Fibroblast of lung (primary cell): ENCODE results near the gene NEUROG1. TPM values are rescaled to one million over a fixed set of nuclear protein-coding genes. Genes with fewer than 3 reads are reported as not detected.

ENCODE experiments used
- DNase-seq, 2 donors: peaks; one replicate each; pipeline versions ENCODE4 v3.0.0 to v3.0.0-alpha.2; 2010; ENCODE audit warnings: low read depth in 2 of 2
- H2AFZ ChIP-seq: 2 replicates; pipeline ENCODE4 v1.5.1; 2012; ENCODE audit warnings: low read length, control low read depth, inconsistent platforms
- H3K27ac ChIP-seq: 2 replicates; pipeline ENCODE4 v1.5.1; 2011; ENCODE audit warnings: low read length, control low read depth; ENCODE audit not compliant: insufficient read depth
- H3K27me3 ChIP-seq: 2 replicates; pipeline ENCODE4 v1.5.1; 2011; ENCODE audit warnings: mild to moderate bottlenecking, low read length; ENCODE audit not compliant: control insufficient read depth, insufficient read depth
- H3K36me3 ChIP-seq: 2 replicates; pipeline ENCODE4 v1.5.1; 2011; ENCODE audit warnings: low read length; ENCODE audit not compliant: control insufficient read depth, insufficient read depth
- H3K4me1 ChIP-seq: 2 replicates; pipeline ENCODE4 v1.5.1; 2011; ENCODE audit warnings: low read length; ENCODE audit not compliant: control insufficient read depth, insufficient read depth; ENCODE audit errors: extremely low read depth
- H3K4me2 ChIP-seq: 2 replicates; pipeline ENCODE4 v1.5.1; 2011; ENCODE audit warnings: low read length, control low read depth; ENCODE audit not compliant: insufficient read depth; ENCODE audit errors: extremely low read depth
- H3K4me3 ChIP-seq, 4 experiments: fragments of 200-600 bp in 1 of 4; sonication (generic) in 1 of 4; replicated peaks in 1 of 4; 2 replicates each; pipeline ENCODE4 v1.5.1; 2011 to 2016; ENCODE audit warnings: low read length in 4 of 4, low read depth in 3 of 4, mild to moderate bottlenecking in 3 of 4, control low read depth in 2 of 4, inconsistent platforms in 1 of 4, mixed read lengths in 1 of 4; ENCODE audit not compliant: insufficient read depth in 1 of 4; ENCODE audit errors: control extremely low read depth in 1 of 4
- H3K79me2 ChIP-seq: 2 replicates; pipeline ENCODE4 v1.5.1; 2012; ENCODE audit warnings: mild to moderate bottlenecking, low read length, inconsistent platforms; ENCODE audit not compliant: control insufficient read depth, insufficient read depth
- H3K9ac ChIP-seq: 2 replicates; pipeline ENCODE4 v1.5.1; 2011; ENCODE audit warnings: mild to moderate bottlenecking, low read length, control low read depth; ENCODE audit not compliant: insufficient read depth
- H3K9me3 ChIP-seq: 2 replicates; pipeline ENCODE4 v1.5.1; 2012; ENCODE audit warnings: low read depth, low read length; ENCODE audit not compliant: control insufficient read depth, insufficient read depth
- H4K20me1 ChIP-seq: 2 replicates; pipeline ENCODE4 v1.5.1; 2011; ENCODE audit warnings: low read length; ENCODE audit not compliant: control insufficient read depth, insufficient read depth; ENCODE audit errors: extremely low read depth
- EZH2 ChIP-seq: IDR thresholded peaks from 2 replicates; pipeline ENCODE4 v1.5.1; 2012; ENCODE audit warnings: low read length, control low read depth, mild to moderate bottlenecking; ENCODE audit errors: missing control alignments
- polyA plus RNA-seq, 2 donors: library from polyadenylated mRNA; depleted of rRNA in 1 of 2; stranded (reverse) in 1 of 2; unstranded in 1 of 2; fragments of >200 nt; gene quantifications; 2 replicates each; pipeline ENCODE4 v1.2.1, GENCODE V29; 2011 to 2012; ENCODE audit warnings: missing spikeins in 1 of 2
- total RNA-seq: library from RNA; depleted of rRNA; stranded (reverse); fragments of >200 nt; gene quantifications from 2 replicates; pipeline ENCODE4 v1.2.1, GENCODE V29; 2014
- TF ChIP-seq, protein P1 (sequence below), 2 donors: IDR thresholded peaks in 1 of 2; conservative IDR thresholded peaks in 1 of 2; 1 replicate in 1 of 2; 2 replicates in 1 of 2; pipeline ENCODE4 v1.5.1; 2011 to 2012; ENCODE audit warnings: low read length in 2 of 2, control low read depth in 1 of 2, inconsistent platforms in 1 of 2, low read depth in 1 of 2, mild to moderate bottlenecking in 1 of 2

Gene NEUROG1
- total and polyA plus RNA-seq, 2 donors (not counting 1 experiment from before 2014, with no cell fraction given) = not detected

- no peaks in the 10 kb centered on the region for H4K20me1 ChIP-seq
- no peaks in the 10 kb centered on the region for H3K27me3 ChIP-seq
- TF ChIP-seq, protein P1, sequence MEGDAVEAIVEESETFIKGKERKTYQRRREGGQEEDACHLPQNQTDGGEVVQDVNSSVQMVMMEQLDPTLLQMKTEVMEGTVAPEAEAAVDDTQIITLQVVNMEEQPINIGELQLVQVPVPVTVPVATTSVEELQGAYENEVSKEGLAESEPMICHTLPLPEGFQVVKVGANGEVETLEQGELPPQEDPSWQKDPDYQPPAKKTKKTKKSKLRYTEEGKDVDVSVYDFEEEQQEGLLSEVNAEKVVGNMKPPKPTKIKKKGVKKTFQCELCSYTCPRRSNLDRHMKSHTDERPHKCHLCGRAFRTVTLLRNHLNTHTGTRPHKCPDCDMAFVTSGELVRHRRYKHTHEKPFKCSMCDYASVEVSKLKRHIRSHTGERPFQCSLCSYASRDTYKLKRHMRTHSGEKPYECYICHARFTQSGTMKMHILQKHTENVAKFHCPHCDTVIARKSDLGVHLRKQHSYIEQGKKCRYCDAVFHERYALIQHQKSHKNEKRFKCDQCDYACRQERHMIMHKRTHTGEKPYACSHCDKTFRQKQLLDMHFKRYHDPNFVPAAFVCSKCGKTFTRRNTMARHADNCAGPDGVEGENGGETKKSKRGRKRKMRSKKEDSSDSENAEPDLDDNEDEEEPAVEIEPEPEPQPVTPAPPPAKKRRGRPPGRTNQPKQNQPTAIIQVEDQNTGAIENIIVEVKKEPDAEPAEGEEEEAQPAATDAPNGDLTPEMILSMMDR (conservative IDR thresholded peaks at IDR 0.05 in 1 of 2, IDR thresholded peaks at IDR 0.05 in 1 of 2; ENCODE audit: low read depth in 1 of 2, low read length in 2 of 2) = no peak
- TF ChIP-seq EZH2 = no peak
- H3K9me3 ChIP-seq = no peaks in the 10 kb centered on the region
- no peak for DNase-seq
- no peak overlapping the region for H3K4me3 ChIP-seq
- no peaks in the 10 kb centered on the region for H3K36me3 ChIP-seq
- H3K27ac ChIP-seq = no peak overlapping the region
- H3K4me2 ChIP-seq = no peak overlapping the region
- no peaks in the 10 kb centered on the region for H3K4me1 ChIP-seq
- no peaks in the 10 kb centered on the region for H3K79me2 ChIP-seq
- no peak overlapping the region for H3K9ac ChIP-seq
- H2AFZ ChIP-seq = no peak overlapping the region
These were observed 20.9 kb upstream of the NEUROG1 start for GRCh38 chr5:135556620-135557019.

DNA sequence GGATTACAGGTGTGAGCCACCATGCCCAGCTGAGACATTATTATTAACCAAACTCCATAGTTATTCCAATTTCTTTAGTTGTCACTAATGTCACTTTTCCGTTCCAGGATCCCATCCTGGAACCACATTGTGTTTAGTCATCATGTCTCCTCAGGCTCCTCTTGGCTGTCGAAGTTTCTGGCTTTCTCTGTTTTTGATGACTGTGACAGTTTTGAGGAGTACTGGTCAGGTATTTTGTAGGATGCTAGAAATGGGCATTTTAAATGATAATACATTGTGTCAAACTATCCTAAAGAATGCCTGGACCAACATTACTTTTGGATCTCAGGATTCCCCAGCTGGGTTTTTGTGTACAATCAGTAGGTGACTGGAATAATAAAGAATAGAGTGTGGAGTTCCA, 19.8 kb upstream of the NEUROG1 start:
- Histone ChIP-seq H2AFZ (no peak overlapping the region), H4K20me1 (no peaks in the 10 kb centered on the region), H3K27me3 (no peaks in the 10 kb centered on the region), H3K4me3 (no peak overlapping the region), H3K79me2 (no peaks in the 10 kb centered on the region), H3K9ac (no peak overlapping the region), H3K4me2 (no peak overlapping the region), H3K9me3 (no peaks in the 10 kb centered on the region), H3K36me3 (no peaks in the 10 kb centered on the region), H3K4me1 (no peaks in the 10 kb centered on the region), H3K27ac (no peak overlapping the region)
- TF ChIP-seq, protein P1 (conservative IDR thresholded peaks at IDR 0.05 in 1 of 2, IDR thresholded peaks at IDR 0.05 in 1 of 2; ENCODE audit: low read depth in 1 of 2, low read length in 2 of 2) = no peak
- no peak for TF ChIP-seq EZH2
- no peak for DNase-seq

- Histone ChIP-seq H3K4me3 (peak overlapping the region in 1 of 4 experiments; percentile 22), H3K27ac (no peak overlapping the region), H3K27me3 (no peaks in the 10 kb centered on the region), H3K79me2 (no peaks in the 10 kb centered on the region), H3K9me3 (no peaks in the 10 kb centered on the region), H3K36me3 (no peaks in the 10 kb centered on the region), H4K20me1 (no peaks in the 10 kb centered on the region), H3K4me2 (no peak overlapping the region), H2AFZ (no peak overlapping the region), H3K4me1 (no peaks in the 10 kb centered on the region), H3K9ac (no peak overlapping the region)
- TF ChIP-seq, protein P1 (conservative IDR thresholded peaks at IDR 0.05 in 1 of 2, IDR thresholded peaks at IDR 0.05 in 1 of 2; ENCODE audit: low read depth in 1 of 2, low read length in 2 of 2) = peak; percentile 33 to 35
- TF ChIP-seq EZH2 = no peak
- peak in 1 of 2 donors; percentile 23 for DNase-seq
These were observed 18.1 kb upstream of the NEUROG1 start for GRCh38 chr5:135553688-135554462.
